Ovary (tissue), 9 donors: ENCODE measurements around the gene COL25A1. TPM values are rescaled to one million over a fixed set of nuclear protein-coding genes. Genes with fewer than 3 reads are reported as not detected.
"Not testable (repeated sequence)": the region's sequence is repeated elsewhere in the genome, so short reads cannot be mapped to it uniquely, and the experiment has no call there.

Source experiments
- DNase-seq, 5 donors: peaks; one replicate each; pipeline ENCODE4 v3.0.0-alpha.2; 2019 to 2020
- H3K27ac ChIP-seq, 2 donors: fragments of 200-600 bp; one replicate each; pipeline versions ENCODE4 v1.5.1 to v1.8.0; 2019 to 2022
- H3K27me3 ChIP-seq: fragments of 200-600 bp; one replicate; pipeline ENCODE4 v1.8.0; 2022
- H3K36me3 ChIP-seq: fragments of 200-600 bp; sonication (generic); one replicate; pipeline ENCODE4 v1.5.1; 2019
- H3K4me1 ChIP-seq: one replicate; pipeline ENCODE4 v1.8.1; 2013; ENCODE audit warnings: mild to moderate bottlenecking, moderate library complexity; ENCODE audit not compliant: insufficient read depth
- H3K4me3 ChIP-seq: fragments of 200-600 bp; sonication (generic); one replicate; pipeline ENCODE4 v1.5.1; 2017
- H3K9me3 ChIP-seq, 2 donors: fragments of 200-600 bp in 1 of 2; sonication (generic) in 1 of 2; one replicate each; pipeline versions ENCODE4 v1.5.1 to v1.8.1; 2013 to 2019; ENCODE audit warnings: mild to moderate bottlenecking in 1 of 2, moderate library complexity in 1 of 2
- EP300 ChIP-seq: sonication (generic); formaldehyde crosslinking; IDR thresholded peaks from one replicate; pipeline ENCODE4 v1.6.1; 2017; ENCODE audit warnings: antibody characterized with exemption
- POLR2A ChIP-seq: fragments of 450-650 bp; IDR thresholded peaks from one replicate; pipeline ENCODE4 v1.6.1; 2017; ENCODE audit warnings: antibody characterized with exemption, mild to moderate bottlenecking, moderate library complexity
- WGBS, 3 donors: extraction: QIAGEN DNeasy Blood & Tissue Kit in 1 of 3; methylation state at CpG; one replicate each; pipeline versions ENCODE4 v1.1.5 to v1.1.7; 2013 to 2017; 5-methylcytosine and 5-hydroxymethylcytosine counted together
- intact Hi-C, 4 donors: fragments of 100-400 bp; cut with DNase I; formaldehyde crosslinking; loops; one replicate each; pipeline versions ENCODE4 v1.11.0 to v1.15.1; 2022 to 2023
- polyA plus RNA-seq, 2 donors: library from polyadenylated mRNA; stranded (reverse); fragments of 200-250 nt in 1 of 2; fragments of 350-450 nt in 1 of 2; fragmentation: Illumina TruSeq in 1 of 2; extraction: RNeasy Lipid Tissue Mini Kit (QIAGEN cat#74804) in 1 of 2; gene quantifications; one replicate each; pipeline ENCODE4 v1.2.3, GENCODE V29; 2013 to 2014
- total RNA-seq, 7 donors: library from RNA; depleted of rRNA in 2 of 7; stranded (reverse); fragments of >200 nt in 2 of 7; fragmentation: NEBNext Ultra II Directional in 3 of 7; extraction: Animal tissue kit (Norgen Biotek cat#: 25700) in 3 of 7; gene quantifications; one replicate each; pipeline versions ENCODE4 v1.1.0 to v1.2.4, GENCODE V29; 2016 to 2023
- TF ChIP-seq, protein P1 (sequence below), 3 donors: fragments of 450-650 bp in 2 of 3; fragments of 200-600 bp in 1 of 3; IDR thresholded peaks; one replicate each; pipeline versions ENCODE4 v1.5.1 to v1.8.0; 2016 to 2022; ENCODE audit warnings: antibody characterized with exemption in 3 of 3, mild to moderate bottlenecking in 1 of 3
- donor health status: DM: no; HTN: no; CAD: no; lungs with moderate emphysema.
- donor health status: DM: no; HTN: no; CAD: no.
- donor health status: Bipolar disorder and iron deficiency.
- donor health status: DM: yes; HTN: yes; CAD: no.
- donor health status: DM: no; HTN: no; CAD: no.
- donor health status: DM: yes; HTN: yes; CAD: no.

COL25A1 gene
- total and polyA plus RNA-seq, 9 donors = 0.25 to 3.2 (median 0.77) TPM

GRCh38 chr4:108991551-108992328 is 310.7 kb downstream of the COL25A1 start:
- 62 to 69% (median 64%) methylated on average over 5 of the region's 5 CpGs for WGBS, 3 donors
- no peaks in the 10 kb centered on the region for H3K27me3 ChIP-seq
- TF ChIP-seq EP300 = no peak
- TF ChIP-seq POLR2A = no peak
- TF ChIP-seq, protein P1, sequence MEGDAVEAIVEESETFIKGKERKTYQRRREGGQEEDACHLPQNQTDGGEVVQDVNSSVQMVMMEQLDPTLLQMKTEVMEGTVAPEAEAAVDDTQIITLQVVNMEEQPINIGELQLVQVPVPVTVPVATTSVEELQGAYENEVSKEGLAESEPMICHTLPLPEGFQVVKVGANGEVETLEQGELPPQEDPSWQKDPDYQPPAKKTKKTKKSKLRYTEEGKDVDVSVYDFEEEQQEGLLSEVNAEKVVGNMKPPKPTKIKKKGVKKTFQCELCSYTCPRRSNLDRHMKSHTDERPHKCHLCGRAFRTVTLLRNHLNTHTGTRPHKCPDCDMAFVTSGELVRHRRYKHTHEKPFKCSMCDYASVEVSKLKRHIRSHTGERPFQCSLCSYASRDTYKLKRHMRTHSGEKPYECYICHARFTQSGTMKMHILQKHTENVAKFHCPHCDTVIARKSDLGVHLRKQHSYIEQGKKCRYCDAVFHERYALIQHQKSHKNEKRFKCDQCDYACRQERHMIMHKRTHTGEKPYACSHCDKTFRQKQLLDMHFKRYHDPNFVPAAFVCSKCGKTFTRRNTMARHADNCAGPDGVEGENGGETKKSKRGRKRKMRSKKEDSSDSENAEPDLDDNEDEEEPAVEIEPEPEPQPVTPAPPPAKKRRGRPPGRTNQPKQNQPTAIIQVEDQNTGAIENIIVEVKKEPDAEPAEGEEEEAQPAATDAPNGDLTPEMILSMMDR (IDR thresholded peaks at IDR 0.05) = no peak
- no peak for DNase-seq
- H3K9me3 ChIP-seq = no peaks in the 10 kb centered on the region
- H3K4me1 ChIP-seq = no peaks in the 10 kb centered on the region
- intact Hi-C loops = no loop called here
- no peak overlapping the region for H3K4me3 ChIP-seq
- no peaks in the 10 kb centered on the region for H3K36me3 ChIP-seq
- no peak overlapping the region for H3K27ac ChIP-seq

DNA sequence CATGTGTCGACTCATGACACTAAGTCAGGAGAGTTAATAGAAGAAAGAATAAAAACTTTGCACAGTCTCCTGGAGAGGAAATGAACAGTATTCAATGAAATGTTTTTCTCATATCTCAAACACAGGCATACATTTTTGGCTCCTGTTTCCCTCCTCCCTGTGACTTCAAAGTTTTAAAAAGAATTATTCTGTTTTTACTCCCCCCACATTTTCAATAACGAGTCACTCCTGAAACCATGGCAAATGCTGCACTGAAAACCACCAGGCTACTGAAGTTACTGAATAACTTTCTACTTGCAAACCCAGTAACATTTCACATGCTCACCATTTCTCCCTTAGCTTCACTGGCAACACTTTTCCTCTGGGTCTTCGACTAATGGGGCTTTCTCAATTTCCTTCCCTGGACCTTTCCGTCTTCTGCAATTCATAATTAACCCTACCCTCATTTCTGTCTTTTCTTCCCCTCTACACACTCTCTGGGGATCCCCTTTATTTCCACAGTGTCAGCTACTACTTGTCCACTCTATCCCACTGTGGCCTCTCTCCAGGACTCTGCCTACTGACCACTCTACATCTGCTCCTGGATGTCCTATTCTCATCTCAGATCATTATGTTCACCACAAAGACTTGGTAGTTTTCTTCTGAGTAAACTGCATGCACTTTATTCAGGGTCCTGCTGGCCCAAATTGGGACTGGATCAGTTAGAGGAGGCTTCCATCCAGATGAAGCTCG is 313.8 kb downstream of the COL25A1 start:
- Histone ChIP-seq H3K9me3 (no peaks in the 10 kb centered on the region), H3K4me3 (no peak overlapping the region), H3K4me1 (no peaks in the 10 kb centered on the region), H3K27me3 (no peaks in the 10 kb centered on the region), H3K27ac (no peak overlapping the region), H3K36me3 (no peaks in the 10 kb centered on the region)
- 53 to 58% (median 54%) methylated on average over 5 of the region's 5 CpGs for WGBS, 3 donors
- DNase-seq = no peak
- TF ChIP-seq POLR2A (no peak), EP300 (no peak)
- TF ChIP-seq, protein P1 (IDR thresholded peaks at IDR 0.05) = no peak
- intact Hi-C loops = no loop called here

DNA sequence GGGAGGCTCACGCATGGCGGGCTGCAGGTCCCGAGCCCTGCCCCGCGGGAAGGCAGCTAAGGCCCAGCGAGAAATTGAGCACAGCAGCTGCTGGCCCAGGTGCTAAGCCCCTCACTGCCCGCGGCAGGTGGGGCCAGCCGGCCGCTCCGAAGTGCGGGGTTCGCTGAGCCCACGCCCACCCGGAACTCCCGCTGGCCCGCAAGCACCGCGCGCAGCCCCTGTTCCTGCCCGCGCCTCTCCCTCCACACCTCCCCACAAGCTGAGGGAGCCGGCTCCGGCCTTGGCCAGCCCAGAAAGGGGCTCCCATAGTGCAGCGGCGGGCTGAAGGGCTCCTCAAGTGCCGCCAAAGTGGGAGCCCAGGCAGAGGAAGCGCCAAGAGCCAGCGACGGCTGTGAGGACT is 318.0 kb downstream of the COL25A1 start:
- H3K36me3 ChIP-seq, DNase-seq, H3K9me3 ChIP-seq, H3K4me3 ChIP-seq, H3K27ac ChIP-seq, H3K27me3 ChIP-seq, intact Hi-C loops, H3K4me1 ChIP-seq: not testable (repeated sequence)
- WGBS, 3 donors = 97 to 98% (median 98%) methylated on average over 21 to 30 of the region's 30 CpGs

- DNase-seq = no peak
- WGBS, 3 donors = 87 to 91% (median 91%) methylated on average over 6 of the region's 6 CpGs
- H3K36me3 ChIP-seq = no peaks in the 10 kb centered on the region
- no peaks in the 10 kb centered on the region for H3K4me1 ChIP-seq
- no peak overlapping the region for H3K27ac ChIP-seq
- H3K27me3 ChIP-seq = no peaks in the 10 kb centered on the region
- intact Hi-C loops = no loop called here
- H3K9me3 ChIP-seq = no peaks in the 10 kb centered on the region
- TF ChIP-seq EP300 (no peak), POLR2A (no peak)
- TF ChIP-seq, protein P1 (IDR thresholded peaks at IDR 0.05) = no peak
- H3K4me3 ChIP-seq = no peak overlapping the region
Observed at GRCh38 chr4:108982402-108983185, 319.9 kb downstream of the COL25A1 start.
